ENCODE results near the gene VAMP3. TPM values are rescaled to one million over a fixed set of nuclear protein-coding genes. Genes with fewer than 3 reads are reported as not detected.

VAMP3 gene
- total and polyA plus RNA-seq, 9 of the 15 experiments (the other 6 are each of a cell fraction or from before 2014, with no cell fraction given) = 27.1 to 71.3 (median 47.5) TPM

- 0 out of 2 replicates have a peak, but pooled peaks cover 5% of the 10 kb centered on the region for H4K20me1 ChIP-seq (replicated peaks; ENCODE audit: control insufficient read depth, insufficient read depth, low read length)
- no peak for DNase-seq (ENCODE audit: extremely low read depth in 1 of 4, low spot score in 3 of 4)
- no peak for TF ChIP-seq FOXJ3 (CRISPR knock-in tag; IDR thresholded peaks at IDR 0.05)
- no peak for TF ChIP-seq DDX20 (tag; IDR thresholded peaks at IDR 0.05; ENCODE audit: low read depth)
- no peak for TF ChIP-seq ZNF583 (CRISPR knock-in tag; IDR thresholded peaks at IDR 0.05)
- no peak for TF ChIP-seq ELF4 (CRISPR knock-in tag; IDR thresholded peaks at IDR 0.05)
- TF ChIP-seq ZNF699 (CRISPR knock-in tag; IDR thresholded peaks at IDR 0.05; ENCODE audit: insufficient replicate concordance) = no peak
- TF ChIP-seq MYBL2 (IDR thresholded peaks at IDR 0.05; ENCODE audit: low read depth) = no peak
- no peak for TF ChIP-seq MYBL2 (CRISPR knock-in tag; IDR thresholded peaks at IDR 0.05; ENCODE audit: borderline replicate concordance)
- TF ChIP-seq TAF1 (IDR thresholded peaks at IDR 0.05; ENCODE audit: control insufficient read depth, extremely low read depth, insufficient read depth, low read length, severe bottlenecking) = no peak
- no peak for TF ChIP-seq TCF15 (CRISPR knock-in tag; IDR thresholded peaks at IDR 0.05)
- no peak for TF ChIP-seq MEF2D (tag; conservative IDR thresholded peaks at IDR 0.05; ENCODE audit: low read depth)
- no peak for TF ChIP-seq MBD2 (IDR thresholded peaks at IDR 0.05; ENCODE audit: borderline replicate concordance, low read depth)
- no peaks in the 10 kb centered on the region for H3K9me1 ChIP-seq (ENCODE audit: control insufficient read depth, insufficient read depth, low read length)
- no peak overlapping the region for H3K27ac ChIP-seq (ENCODE audit: extremely low read depth, low read depth, low read length)
- no peak overlapping the region for H2AFZ ChIP-seq (ENCODE audit: low read depth, low read length)
- H3K4me3 ChIP-seq = no peak overlapping the region
- FAIRE-seq = no peak
- no peak for ATAC-seq
- in situ Hi-C loops (cut with MboI) (no loop called here), intact Hi-C loops (cut with micrococcal nuclease) (no loop called here)
- no peaks in the 10 kb centered on the region for H3K4me1 ChIP-seq (replicated peaks in 1 of 2; ENCODE audit: control insufficient read depth in 2 of 2, insufficient read depth in 2 of 2, low read length in 2 of 2)
- H3K36me3 ChIP-seq (ENCODE audit: control insufficient read depth, insufficient read depth, low read length) = no peaks in the 10 kb centered on the region
- WGBS (ENCODE audit: insufficient coverage, low coverage, missing lambda C conversion rate) = 9% methylated on average over 5 of the region's 5 CpGs
- H3K27me3 ChIP-seq (ENCODE audit: control insufficient read depth in 2 of 2, insufficient read depth in 2 of 2, low read length in 2 of 2) = peaks cover 51 to 55% of the 10 kb centered on the region in 2 experiments
- no peaks in the 10 kb centered on the region for H3K79me2 ChIP-seq (ENCODE audit: control insufficient read depth, insufficient read depth, low read length)
- ChIA-PET CTCF (ENCODE audit: low intra/inter-chr PET ratio) (interaction anchor here (1.5 kb wide), 1 partner anchor 78 kb away, joined by 4 read pairs; no protein-coding TSS in a partner anchor), POLR2A (interaction anchor here (0.6 kb wide), 1 partner anchor 100 kb away, joined by 3 read pairs; no protein-coding TSS in a partner anchor)
- H3K9me3 ChIP-seq (replicated peaks; ENCODE audit: control insufficient read depth, insufficient read depth, low read depth, low read length) = no peaks in the 10 kb centered on the region
- BruUV-seq (replicated peaks) = no TSS peak
- no peak overlapping the region for H3K4me2 ChIP-seq (ENCODE audit: insufficient read depth, low read length)
- H3K9ac ChIP-seq (ENCODE audit: insufficient read depth in 1 of 2, low read depth in 2 of 2, low read length in 2 of 2) = no peak overlapping the region
Observed at GRCh38 chr1:7747605-7748004, 23.5 kb upstream of the VAMP3 start.
